ENCODE results near the gene OTOA. TPM values are rescaled to one million over a fixed set of nuclear protein-coding genes. Genes with fewer than 3 reads are reported as not detected.
A peak's percentile ranks its signal among the peaks of the same experiment; 100 is the strongest.

The OTOA gene
- total and polyA plus RNA-seq, 12 donors = 0.16 to 15.7 (median 0.90) TPM; not detected in 2

- DNase-seq = no peak
- no peaks in the 10 kb centered on the region for H3K36me3 ChIP-seq (replicated peaks in 1 of 2)
- H3K27ac ChIP-seq = peak overlapping the region; percentile 31 to 89 (median 84)
- intact Hi-C loops (cut with DNase I) = loop anchor here in 1 of 2 donors (5.0 kb wide), 1 partner anchor 62 kb away; no protein-coding TSS in a partner anchor
- peak overlapping the region in 1 of 4 donors; percentile 46 for H3K4me3 ChIP-seq
- H3K4me1 ChIP-seq (replicated peaks in 1 of 2) = peaks cover 21 to 72% of the 10 kb centered on the region in 2 donors
- TF ChIP-seq CTCF (IDR thresholded peaks at IDR 0.05) (no peak), POLR2A (IDR thresholded peaks at IDR 0.05) (no peak)
- no peaks in the 10 kb centered on the region for H3K9me3 ChIP-seq (replicated peaks in 1 of 3)
- WGBS, 4 donors = 57 to 69% (median 66%) methylated on average over 4 of the region's 4 CpGs
- no peaks in the 10 kb centered on the region for H3K27me3 ChIP-seq
These were observed 19.1 kb upstream of the OTOA start for GRCh38 chr16:21644674-21645073.

- Histone ChIP-seq H3K27me3 (no peaks in the 10 kb centered on the region), H3K9me3 (replicated peaks in 1 of 3) (no peaks in the 10 kb centered on the region), H3K4me3 (peak overlapping the region in 2 of 4 donors; percentile 14 to 46), H3K4me1 (replicated peaks in 1 of 2) (peaks cover 21 to 71% of the 10 kb centered on the region in 2 donors), H3K36me3 (replicated peaks in 1 of 2) (no peaks in the 10 kb centered on the region), H3K27ac (peak overlapping the region; percentile 55 to 89 (median 84))
- TF ChIP-seq CTCF (IDR thresholded peaks at IDR 0.05) (no peak), POLR2A (IDR thresholded peaks at IDR 0.05) (peak in 1 of 2 donors; percentile 9)
- 46 to 67% (median 56%) methylated on average over 7 to 9 of the region's 9 CpGs for WGBS, 4 donors
- intact Hi-C loops (cut with DNase I) = no loop called here
- DNase-seq = no peak
These were observed 18.5 kb upstream of the OTOA start for GRCh38 chr16:21645261-21645721.

GRCh38 chr16:21646091-21646490 is 17.7 kb upstream of the OTOA start:
- intact Hi-C loops (cut with DNase I) = no loop called here
- H3K36me3 ChIP-seq (replicated peaks in 1 of 2) = no peaks in the 10 kb centered on the region
- peak in 2 of 7 donors; percentile 51 to 53 for DNase-seq
- H3K4me1 ChIP-seq (replicated peaks in 1 of 2) = peaks cover 21 to 63% of the 10 kb centered on the region in 2 donors
- H3K27me3 ChIP-seq = no peaks in the 10 kb centered on the region
- peak in 1 of 2 donors; percentile 10 for TF ChIP-seq POLR2A (IDR thresholded peaks at IDR 0.05)
- TF ChIP-seq CTCF (IDR thresholded peaks at IDR 0.05) = no peak
- H3K27ac ChIP-seq = peak overlapping the region; percentile 55 to 89 (median 84)
- peak overlapping the region in 2 of 4 donors; percentile 14 to 46 for H3K4me3 ChIP-seq
- 16 to 38% (median 21%) methylated on average over 5 of the region's 5 CpGs for WGBS, 4 donors
- H3K9me3 ChIP-seq (replicated peaks in 1 of 3) = no peaks in the 10 kb centered on the region

GRCh38 chr16:21646721-21647561 is 16.8 kb upstream of the OTOA start:
- intact Hi-C loops (cut with DNase I) = no loop called here
- H3K27me3 ChIP-seq = no peaks in the 10 kb centered on the region
- H3K4me1 ChIP-seq (replicated peaks in 1 of 2) = peaks cover 21 to 55% of the 10 kb centered on the region in 2 donors
- no peaks in the 10 kb centered on the region for H3K36me3 ChIP-seq (replicated peaks in 1 of 2)
- no peak overlapping the region for H3K4me3 ChIP-seq
- H3K27ac ChIP-seq = peak overlapping the region in 4 of 5 donors; percentile 55 to 89 (median 84)
- DNase-seq = no peak
- 84 to 95% (median 88%) methylated on average over 18 of the region's 18 CpGs for WGBS, 4 donors
- H3K9me3 ChIP-seq (replicated peaks in 1 of 3) = no peaks in the 10 kb centered on the region
- TF ChIP-seq POLR2A (IDR thresholded peaks at IDR 0.05) = no peak
- TF ChIP-seq CTCF (IDR thresholded peaks at IDR 0.05) = no peak
